H1 (cell line): ENCODE results near the gene CXCL17. TPM values are rescaled to one million over a fixed set of nuclear protein-coding genes. Genes with fewer than 3 reads are reported as not detected.

Source experiments
- CTCF ChIA-PET: fragments of 300-600 bp; sonication (Branson Sonifier 250); formaldehyde crosslinking; loops from one replicate; lab custom pipeline; 2021; ENCODE audit not compliant: partially characterized antibody; lab: Charles Lee
- POLR2A ChIA-PET: fragments of 300-600 bp; sonication (Branson Sonifier 250); formaldehyde crosslinking; loops from one replicate; lab custom pipeline; 2021; ENCODE audit warnings: inconsistent platforms; ENCODE audit not compliant: partially characterized antibody; lab: Charles Lee
- DNase-seq, 2 experiments: peaks; one replicate each; pipeline versions ENCODE4 v3.0.0 to v3.0.0-alpha.2; 2010 to 2022; ENCODE audit warnings: low spot score in 2 of 2, low read depth in 1 of 2, mixed read lengths in 1 of 2
- FAIRE-seq: peaks from 2 replicates; lab custom pipeline; 2011; peaks lifted over from hg19 to GRCh38; lab: Jason Lieb, UNC
- H2AFZ ChIP-seq: 2 replicates; pipeline ENCODE4 v1.8.1; 2012; ENCODE audit warnings: low read length, inconsistent platforms
- H2AK5ac ChIP-seq: 2 replicates; pipeline ENCODE4 v1.6.1; 2013; ENCODE audit warnings: low read depth, low read length
- H2BK120ac ChIP-seq: replicated peaks from 2 replicates; pipeline ENCODE3; 2013; ENCODE audit warnings: low read depth, low read length, inconsistent platforms
- H2BK12ac ChIP-seq: 2 replicates; pipeline ENCODE4 v1.6.1; 2013; ENCODE audit warnings: low read depth, low read length
- H2BK15ac ChIP-seq: 2 replicates; pipeline ENCODE4 v1.6.1; 2013; ENCODE audit warnings: low read length
- H2BK20ac ChIP-seq: 2 replicates; pipeline ENCODE4 v1.6.1; 2013; ENCODE audit warnings: low read length
- H2BK5ac ChIP-seq: 2 replicates; pipeline ENCODE4 v1.6.1; 2013; ENCODE audit warnings: low read depth, low read length
- H3K14ac ChIP-seq: 2 replicates; pipeline ENCODE4 v1.6.1; 2013; ENCODE audit warnings: inconsistent platforms; ENCODE audit not compliant: insufficient read length
- H3K18ac ChIP-seq: 2 replicates; pipeline ENCODE4 v1.6.1; 2013; ENCODE audit warnings: low read length; ENCODE audit errors: extremely low read depth
- H3K23ac ChIP-seq: 2 replicates; pipeline ENCODE4 v1.6.1; 2013; ENCODE audit warnings: inconsistent platforms; ENCODE audit not compliant: insufficient read length
- H3K23me2 ChIP-seq: 2 replicates; pipeline ENCODE4 v1.6.1; 2013; ENCODE audit warnings: low read depth, low read length
- H3K27ac ChIP-seq: 2 replicates; pipeline ENCODE4 v1.6.1; 2011; ENCODE audit warnings: low read depth, low read length, inconsistent platforms
- H3K27me3 ChIP-seq, 4 experiments: replicated peaks in 1 of 4; 1 replicate in 1 of 4; 2 replicates in 3 of 4; pipeline versions ENCODE4 v1.6.1 to v1.8.1; 2011 to 2013; ENCODE audit warnings: low read length in 3 of 4, mild to moderate bottlenecking in 3 of 4, inconsistent platforms in 2 of 4, mixed read lengths in 2 of 4, moderate library complexity in 1 of 4; ENCODE audit not compliant: control insufficient read depth in 3 of 4, insufficient read depth in 3 of 4; ENCODE audit errors: extremely low read depth in 1 of 4
- H3K36me3 ChIP-seq, 4 experiments: 2 replicates each; pipeline versions ENCODE4 v1.6.1 to v1.8.1; 2011 to 2013; ENCODE audit warnings: mild to moderate bottlenecking in 4 of 4, low read length in 3 of 4, moderate library complexity in 2 of 4, control low read depth in 1 of 4, inconsistent platforms in 1 of 4; ENCODE audit not compliant: insufficient read depth in 4 of 4, control insufficient read depth in 2 of 4
- H3K4ac ChIP-seq: replicated peaks from 2 replicates; pipeline ENCODE3; 2013; ENCODE audit warnings: low read length, low read depth, mixed read lengths, inconsistent platforms; ENCODE audit not compliant: insufficient read length
- H3K4me1 ChIP-seq, 4 experiments: replicated peaks in 1 of 4; 1 replicate in 1 of 4; 2 replicates in 3 of 4; pipeline versions ENCODE4 v1.6.1 to v1.8.1; 2011 to 2013; ENCODE audit warnings: low read length in 3 of 4, inconsistent platforms in 2 of 4, mixed read lengths in 1 of 4; ENCODE audit not compliant: insufficient read depth in 4 of 4, control insufficient read depth in 3 of 4
- H3K4me2 ChIP-seq, 2 experiments: 2 replicates each; pipeline versions ENCODE4 v1.6.1 to v1.8.1; 2011 to 2013; ENCODE audit warnings: low read depth in 2 of 2, low read length in 2 of 2, control low read depth in 1 of 2, inconsistent platforms in 1 of 2, mild to moderate bottlenecking in 1 of 2; ENCODE audit not compliant: insufficient read depth in 1 of 2
- H3K4me3 ChIP-seq, 4 experiments: fragments of 200-600, 300-600 bp in 1 of 4; sonication (generic), shearing (Covaris generic), sonication (Bioruptor Twin) in 1 of 4; 2 replicates each; pipeline versions ENCODE4 v1.5.1 to v1.8.1; 2011 to 2016; ENCODE audit warnings: low read length in 4 of 4, low read depth in 3 of 4, control low read depth in 2 of 4, inconsistent platforms in 2 of 4, mild to moderate bottlenecking in 2 of 4, mixed read lengths in 1 of 4, moderate library complexity in 1 of 4; ENCODE audit not compliant: insufficient read depth in 2 of 4; ENCODE audit errors: extremely low read depth in 1 of 4
- H3K56ac ChIP-seq: replicated peaks from 2 replicates; pipeline ENCODE3; 2013; ENCODE audit warnings: low read depth, mild to moderate bottlenecking, mixed read lengths, low read length, inconsistent platforms; ENCODE audit not compliant: insufficient read length
- H3K79me1 ChIP-seq: 2 replicates; pipeline ENCODE4 v1.6.1; 2013; ENCODE audit warnings: low read depth, low read length, control low read depth
- H3K79me2 ChIP-seq, 2 experiments: 2 replicates each; pipeline versions ENCODE4 v1.6.1 to v1.8.1; 2012 to 2013; ENCODE audit warnings: low read length in 2 of 2, mild to moderate bottlenecking in 2 of 2, inconsistent platforms in 1 of 2; ENCODE audit not compliant: insufficient read depth in 2 of 2, control insufficient read depth in 1 of 2
- H3K9ac ChIP-seq, 4 experiments: replicated peaks in 1 of 4; 1 replicate in 1 of 4; 2 replicates in 3 of 4; pipeline versions ENCODE4 v1.6.1 to v1.8.1; 2011 to 2013; ENCODE audit warnings: low read depth in 3 of 4, low read length in 3 of 4, control low read depth in 2 of 4, mild to moderate bottlenecking in 2 of 4, moderate library complexity in 2 of 4, inconsistent platforms in 1 of 4; ENCODE audit errors: extremely low read depth in 1 of 4
- H3K9me3 ChIP-seq, 2 experiments: 2 replicates each; pipeline versions ENCODE4 v1.6.1 to v1.8.1; 2012 to 2013; ENCODE audit warnings: mild to moderate bottlenecking in 2 of 2, moderate library complexity in 2 of 2, control low read depth in 1 of 2, inconsistent platforms in 1 of 2, low read depth in 1 of 2, low read length in 1 of 2, mixed read lengths in 1 of 2; ENCODE audit not compliant: insufficient read depth in 2 of 2
- H4K20me1 ChIP-seq, 2 experiments: replicated peaks in 1 of 2; 2 replicates each; pipeline versions ENCODE3 to v1.8.1; 2011 to 2013; ENCODE audit warnings: inconsistent platforms in 2 of 2, low read length in 2 of 2, mild to moderate bottlenecking in 1 of 2; ENCODE audit not compliant: insufficient read depth in 2 of 2, control insufficient read depth in 1 of 2
- H4K5ac ChIP-seq: 2 replicates; pipeline ENCODE4 v1.6.1; 2013; ENCODE audit warnings: low read length, low read depth, mixed read lengths, inconsistent platforms; ENCODE audit not compliant: insufficient read length
- H4K8ac ChIP-seq: 2 replicates; pipeline ENCODE4 v1.8.0; 2013; ENCODE audit warnings: mild to moderate bottlenecking, moderate library complexity, low read length, inconsistent platforms; ENCODE audit not compliant: insufficient read depth; ENCODE audit errors: extremely low read depth
- H4K91ac ChIP-seq: replicated peaks from 2 replicates; pipeline ENCODE3; 2013; ENCODE audit warnings: low read length, mixed read lengths, inconsistent platforms; ENCODE audit not compliant: insufficient read length
- CHD1 ChIP-seq: IDR thresholded peaks from 2 replicates; pipeline ENCODE4 v1.6.1; 2012; ENCODE audit warnings: low read depth, low read length, improper control_type of control experiment
- JUND ChIP-seq: IDR thresholded peaks from 2 replicates; pipeline ENCODE4 v1.6.1; 2011; ENCODE audit warnings: mild to moderate bottlenecking, improper control_type of control experiment, low read length
- RNF2 ChIP-seq: fragments of 200-900, 300-1000 bp; sonication (generic); IDR thresholded peaks from 2 replicates; pipeline ENCODE4 v1.7.1; 2016; ENCODE audit warnings: borderline replicate concordance, low read depth, mild to moderate bottlenecking, antibody characterized with exemption, low read length; ENCODE audit not compliant: poor library complexity, severe bottlenecking; ENCODE audit errors: missing control alignments
- USF2 ChIP-seq: IDR thresholded peaks from 2 replicates; pipeline ENCODE4 v1.6.1; 2011; ENCODE audit warnings: low read length, improper control_type of control experiment
- WGBS, 2 experiments: shearing (Covaris generic) in 1 of 2; methylation state at CpG; one replicate each; pipeline versions ENCODE4 v1.1.6 to v1.1.7; 2013 to 2015; ENCODE audit warnings: low lambda C conversion rate in 2 of 2, mixed read lengths in 2 of 2, inconsistent platforms in 1 of 2, low coverage in 1 of 2, missing lambda C conversion rate in 1 of 2; ENCODE audit not compliant: insufficient replicate concordance in 2 of 2, insufficient coverage in 1 of 2, insufficient read length in 1 of 2; ENCODE audit errors: extremely low coverage in 1 of 2, missing lambda C conversion rate in 1 of 2; 5-methylcytosine and 5-hydroxymethylcytosine counted together
- polyA plus RNA-seq, 7 experiments: library from polyadenylated mRNA; depleted of rRNA in 3 of 7; stranded (reverse) in 5 of 7; unstranded in 2 of 7; fragments of >200 nt in 5 of 7; fragments of 200-250 nt in 2 of 7; gene quantifications; 1 replicate in 5 of 7; 2 replicates in 1 of 7; 4 replicates in 1 of 7; pipeline versions ENCODE4 v1.2.1 to v1.2.3, GENCODE V29; 2011 to 2013; ENCODE audit warnings: missing spikeins in 2 of 7, mixed read lengths in 2 of 7
- total RNA-seq: library from RNA; stranded (reverse); fragmentation: NEBNext Ultra II Directional; extraction: Animal tissue kit (Norgen Biotek cat#: 25700); gene quantifications from 2 replicates; pipeline ENCODE4 v1.2.1, GENCODE V29; 2021

Gene CXCL17
- total and polyA plus RNA-seq, 2 of the 8 experiments (the other 6 are each of a cell fraction or from before 2014, with no cell fraction given): not detected

DNA sequence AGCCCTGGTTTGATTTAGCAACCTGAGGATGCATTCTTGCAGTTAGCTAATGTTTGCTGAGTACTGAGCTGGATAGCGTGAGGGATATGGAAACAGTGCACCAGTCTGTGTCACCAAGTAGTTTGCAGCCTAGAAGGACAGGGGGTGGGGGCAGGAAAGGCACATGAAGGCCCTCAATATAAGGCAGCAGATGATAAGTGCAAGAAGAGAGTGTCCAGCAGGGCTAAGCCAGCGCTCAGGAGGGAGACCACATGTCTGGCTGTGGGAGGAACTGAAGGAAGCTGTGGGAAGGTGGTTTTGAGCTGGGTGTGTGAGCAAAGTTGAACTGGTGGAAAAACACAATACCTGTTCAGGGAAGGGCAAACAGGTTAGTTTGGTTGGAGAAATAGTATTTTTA, 1.7 kb downstream of the CXCL17 start:
- no peak for TF ChIP-seq USF2
- no peak for TF ChIP-seq JUND
- no peak for TF ChIP-seq RNF2
- TF ChIP-seq CHD1: no peak
- no peak overlapping the region for H3K9ac ChIP-seq
- H3K4me2 ChIP-seq: no peak overlapping the region
- H3K56ac ChIP-seq: no peak overlapping the region
- no peak overlapping the region for H3K23ac ChIP-seq
- no peaks in the 10 kb centered on the region for H3K23me2 ChIP-seq
- H3K9me3 ChIP-seq: no peaks in the 10 kb centered on the region
- no peak overlapping the region for H3K18ac ChIP-seq
- H2AFZ ChIP-seq: no peak overlapping the region
- no peak overlapping the region for H2AK5ac ChIP-seq
- WGBS, 2 experiments: 83% methylated on average over 2 of the region's 2 CpGs; no CpG with 5 or more reads in 1 of the 2 experiments
- H3K79me1 ChIP-seq: no peaks in the 10 kb centered on the region
- POLR2A ChIA-PET: interaction anchor here (0.6 to 1.5 kb wide), 6 partner anchors 16 to 104 kb away, joined by 3 to 4 read pairs (median 3); no protein-coding TSS in a partner anchor
- H3K4me3 ChIP-seq: no peak overlapping the region
- H3K36me3 ChIP-seq: no peaks in the 10 kb centered on the region
- FAIRE-seq (no peak), DNase-seq (no peak)
- no peak overlapping the region for H2BK120ac ChIP-seq
- no peak overlapping the region for H3K4ac ChIP-seq
- H3K27me3 ChIP-seq: no peaks in the 10 kb centered on the region; a peak in 2 of 7 replicates
- H3K14ac ChIP-seq: no peak overlapping the region
- no peaks in the 10 kb centered on the region for H3K79me2 ChIP-seq
- H2BK15ac ChIP-seq: no peak overlapping the region
- H3K4me1 ChIP-seq: peaks cover 0 to 7% (median 0%) of the 10 kb centered on the region in 4 experiments; a peak in 2 of 7 replicates
- H4K91ac ChIP-seq: no peak overlapping the region
- CTCF ChIA-PET: interaction anchor here (0.6 to 5.9 kb wide), 44 partner anchors 8 to 551 kb away, joined by 3 to 72 read pairs (median 6); partner anchors contain the start of genes CEACAM1 and LIPE
- no peak overlapping the region for H2BK12ac ChIP-seq
- H3K27ac ChIP-seq: no peak overlapping the region
- no peaks in the 10 kb centered on the region for H4K20me1 ChIP-seq
- H2BK20ac ChIP-seq: no peak overlapping the region
- no peak overlapping the region for H2BK5ac ChIP-seq
- no peak overlapping the region for H4K5ac ChIP-seq
- no peak overlapping the region for H4K8ac ChIP-seq
